ENCODE measurements around the gene PCOLCE2. TPM values are rescaled to one million over a fixed set of nuclear protein-coding genes. Genes with fewer than 3 reads are reported as not detected.
"Not testable (repeated sequence)": the region's sequence is repeated elsewhere in the genome, so short reads cannot be mapped to it uniquely, and the experiment has no call there.

PCOLCE2 gene
- total RNA-seq, 3 donors from 2014 or later: 30.2 to 178 (median 36.0) TPM

DNA sequence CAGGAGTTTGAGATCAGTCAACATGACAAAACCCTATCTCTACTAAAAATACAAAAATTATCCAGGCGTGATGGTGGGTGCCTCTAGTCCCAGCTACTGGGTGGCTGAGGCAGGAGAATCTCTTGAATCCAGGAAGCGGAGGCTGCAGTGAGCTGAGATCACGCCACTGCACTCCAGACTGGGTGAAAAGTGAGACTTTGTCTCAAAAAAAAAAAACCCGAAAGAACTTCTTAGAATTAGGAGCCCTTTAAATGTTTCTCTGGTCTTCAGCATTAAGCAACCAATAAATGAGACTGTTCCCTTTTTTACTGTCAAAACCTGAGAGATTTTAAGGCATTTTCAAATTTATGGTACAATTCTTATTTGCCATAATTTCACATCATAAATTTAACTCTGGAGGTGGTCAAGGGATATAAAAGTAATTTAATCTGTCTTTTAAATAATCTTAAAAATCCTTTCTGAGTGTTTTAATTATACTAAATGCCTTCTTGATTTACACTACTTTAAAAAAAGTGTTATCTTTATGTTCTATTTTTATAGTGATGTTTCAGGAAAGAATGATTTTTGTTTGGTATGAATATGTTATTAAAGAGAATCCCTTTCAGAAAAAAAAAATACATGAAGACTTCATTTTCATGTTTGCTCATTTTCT, 10.1 kb downstream of the PCOLCE2 start:
- intact Hi-C loops (cut with DNase I; ENCODE audit: low total_unique reads): no loop called here
- Histone ChIP-seq H3K27ac (no peak overlapping the region), H3K4me3 (no peak overlapping the region), H3K36me3 (no peaks in the 10 kb centered on the region), H3K9me3 (no peaks in the 10 kb centered on the region), H3K4me1 (no peaks in the 10 kb centered on the region), H3K27me3 (no peaks in the 10 kb centered on the region)
- DNase-seq (ENCODE audit: low spot score in 2 of 2): no peak
- TF ChIP-seq POLR2AphosphoS5 (IDR thresholded peaks at IDR 0.05) (no peak), POLR2A (IDR thresholded peaks at IDR 0.05) (no peak)
- TF ChIP-seq, protein P1, sequence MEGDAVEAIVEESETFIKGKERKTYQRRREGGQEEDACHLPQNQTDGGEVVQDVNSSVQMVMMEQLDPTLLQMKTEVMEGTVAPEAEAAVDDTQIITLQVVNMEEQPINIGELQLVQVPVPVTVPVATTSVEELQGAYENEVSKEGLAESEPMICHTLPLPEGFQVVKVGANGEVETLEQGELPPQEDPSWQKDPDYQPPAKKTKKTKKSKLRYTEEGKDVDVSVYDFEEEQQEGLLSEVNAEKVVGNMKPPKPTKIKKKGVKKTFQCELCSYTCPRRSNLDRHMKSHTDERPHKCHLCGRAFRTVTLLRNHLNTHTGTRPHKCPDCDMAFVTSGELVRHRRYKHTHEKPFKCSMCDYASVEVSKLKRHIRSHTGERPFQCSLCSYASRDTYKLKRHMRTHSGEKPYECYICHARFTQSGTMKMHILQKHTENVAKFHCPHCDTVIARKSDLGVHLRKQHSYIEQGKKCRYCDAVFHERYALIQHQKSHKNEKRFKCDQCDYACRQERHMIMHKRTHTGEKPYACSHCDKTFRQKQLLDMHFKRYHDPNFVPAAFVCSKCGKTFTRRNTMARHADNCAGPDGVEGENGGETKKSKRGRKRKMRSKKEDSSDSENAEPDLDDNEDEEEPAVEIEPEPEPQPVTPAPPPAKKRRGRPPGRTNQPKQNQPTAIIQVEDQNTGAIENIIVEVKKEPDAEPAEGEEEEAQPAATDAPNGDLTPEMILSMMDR (IDR thresholded peaks at IDR 0.05): no peak

DNA sequence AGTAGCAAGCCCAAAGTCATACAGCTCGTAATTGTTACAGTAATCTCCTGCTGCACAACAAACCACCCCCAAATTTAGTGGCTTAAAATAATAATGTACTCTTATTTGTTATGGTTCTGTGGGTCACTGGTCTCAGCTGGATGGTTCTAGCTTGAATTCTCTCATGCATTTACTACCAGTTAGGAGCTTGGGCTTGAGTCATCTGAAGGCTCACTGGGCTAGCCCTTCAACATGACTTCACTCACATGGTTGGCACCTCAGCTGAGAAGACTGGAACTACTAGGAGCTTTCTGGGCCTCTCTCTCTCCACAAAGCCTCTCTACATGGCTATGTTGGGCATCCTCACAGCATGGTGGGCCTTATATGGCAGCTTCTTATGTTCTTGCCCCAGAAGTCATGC, 12.5 kb downstream of the PCOLCE2 start:
- no peak for TF ChIP-seq POLR2AphosphoS5 (IDR thresholded peaks at IDR 0.05)
- TF ChIP-seq, protein P1 (IDR thresholded peaks at IDR 0.05): no peak
- TF ChIP-seq POLR2A (IDR thresholded peaks at IDR 0.05): no peak
- Histone ChIP-seq H3K4me1 (no peaks in the 10 kb centered on the region), H3K36me3 (no peaks in the 10 kb centered on the region), H3K9me3 (no peaks in the 10 kb centered on the region), H3K4me3 (no peak overlapping the region), H3K27me3 (no peaks in the 10 kb centered on the region), H3K27ac (no peak overlapping the region)
- intact Hi-C loops (cut with DNase I; ENCODE audit: low total_unique reads): no loop called here
- no peak for DNase-seq (ENCODE audit: low spot score in 2 of 2)

DNA sequence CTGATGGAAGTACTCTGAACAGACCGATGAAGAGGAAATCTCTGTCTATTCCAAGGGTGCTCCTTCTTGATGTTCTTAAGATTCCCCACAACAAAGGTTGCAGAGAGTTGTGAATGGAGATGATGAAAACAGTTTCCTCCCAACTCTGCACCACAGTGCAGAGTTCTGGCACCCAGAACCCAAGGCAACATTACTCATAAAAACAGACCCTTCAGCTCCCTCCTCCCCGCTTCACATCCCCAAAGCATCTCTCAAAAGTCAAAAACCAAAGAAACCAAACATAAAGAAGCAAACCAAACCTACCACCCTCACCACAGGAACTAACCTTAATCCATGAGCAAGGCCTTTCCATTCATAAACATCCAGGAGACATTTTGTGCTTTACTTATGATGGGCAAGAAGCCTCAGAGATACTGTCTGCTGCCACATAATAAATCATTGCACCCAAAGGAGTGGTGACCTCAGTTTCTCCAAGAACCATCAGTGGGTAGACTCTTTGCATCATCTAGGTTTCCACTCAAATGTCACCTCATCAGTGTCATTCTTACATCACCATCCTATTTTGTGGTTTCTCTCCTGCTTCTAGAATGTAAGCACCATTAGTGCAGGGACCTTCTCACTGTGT, 13.2 kb downstream of the PCOLCE2 start:
- Histone ChIP-seq H3K27me3 (no peaks in the 10 kb centered on the region), H3K27ac (no peak overlapping the region), H3K4me3 (no peak overlapping the region), H3K36me3 (no peaks in the 10 kb centered on the region), H3K4me1 (no peaks in the 10 kb centered on the region), H3K9me3 (no peaks in the 10 kb centered on the region)
- TF ChIP-seq POLR2AphosphoS5 (IDR thresholded peaks at IDR 0.05) (no peak), POLR2A (IDR thresholded peaks at IDR 0.05) (no peak)
- TF ChIP-seq, protein P1 (IDR thresholded peaks at IDR 0.05): no peak
- intact Hi-C loops (cut with DNase I; ENCODE audit: low total_unique reads): no loop called here
- no peak for DNase-seq (ENCODE audit: low spot score in 2 of 2)

DNA sequence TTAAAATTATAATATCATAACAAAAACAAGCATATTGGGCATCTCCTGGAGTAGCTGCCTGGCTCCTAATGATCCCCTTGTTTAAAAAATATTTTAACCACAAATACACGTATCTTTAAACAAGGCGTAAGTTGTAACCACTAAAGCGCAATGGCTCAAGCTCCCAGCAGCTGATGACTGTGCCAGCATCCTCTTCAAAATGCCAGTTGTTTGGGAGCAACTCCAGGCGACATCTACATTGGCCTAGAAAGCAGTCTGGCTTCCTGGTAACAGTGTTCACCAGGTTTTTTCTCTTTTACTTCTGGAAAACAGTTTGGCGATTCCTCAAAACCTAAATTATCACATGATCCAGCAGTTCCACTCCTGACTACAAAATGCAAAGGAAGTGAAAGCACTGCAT, 13.8 kb downstream of the PCOLCE2 start:
- DNase-seq (ENCODE audit: low spot score in 2 of 2): no peak
- no peaks in the 10 kb centered on the region for H3K4me1 ChIP-seq
- TF ChIP-seq POLR2A (IDR thresholded peaks at IDR 0.05) (no peak), POLR2AphosphoS5 (IDR thresholded peaks at IDR 0.05) (no peak)
- TF ChIP-seq, protein P1 (IDR thresholded peaks at IDR 0.05): no peak
- intact Hi-C loops (cut with DNase I; ENCODE audit: low total_unique reads): no loop called here
- H3K9me3 ChIP-seq: no peaks in the 10 kb centered on the region
- H3K36me3 ChIP-seq: no peaks in the 10 kb centered on the region
- no peaks in the 10 kb centered on the region for H3K27me3 ChIP-seq
- no peak overlapping the region for H3K4me3 ChIP-seq
- H3K27ac ChIP-seq: no peak overlapping the region

DNA sequence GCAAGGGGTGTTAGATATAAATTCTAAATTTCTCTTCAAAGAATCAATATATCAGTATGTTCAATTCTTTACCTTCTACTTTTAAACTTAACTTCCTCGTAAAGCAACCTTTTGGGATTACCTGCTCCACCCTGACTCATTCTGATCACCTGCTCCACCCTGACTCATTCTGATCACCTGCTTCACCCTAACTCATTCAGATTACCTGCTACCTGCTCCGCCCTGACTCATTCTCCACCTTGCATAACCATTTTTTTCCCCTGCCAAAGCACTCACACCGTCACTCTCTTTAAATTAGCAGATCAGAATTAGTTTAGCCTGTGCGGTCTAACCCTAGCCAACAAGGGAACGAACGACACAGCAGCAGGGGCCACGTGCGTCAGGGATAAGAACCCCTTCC, 20.5 kb downstream of the PCOLCE2 start:
- H3K36me3 ChIP-seq; H3K27me3 ChIP-seq; H3K4me1 ChIP-seq; intact Hi-C loops (cut with DNase I; ENCODE audit: low total_unique reads); H3K9me3 ChIP-seq; H3K27ac ChIP-seq; H3K4me3 ChIP-seq; DNase-seq (ENCODE audit: low spot score in 2 of 2): not testable (repeated sequence)

Measured in breast epithelium (tissue), 4 donors.